Kidney (tissue), 14 donors: ENCODE data around the gene KCNG2. TPM values are rescaled to one million over a fixed set of nuclear protein-coding genes. Genes with fewer than 3 reads are reported as not detected.

Experiments
- DNase-seq, 5 donors: peaks; one replicate each; pipeline ENCODE4 v3.0.0-alpha.2; 2013 to 2020
- FAIRE-seq: peaks from 2 replicates; lab custom pipeline; 2012; peaks lifted over from hg19 to GRCh38; lab: Jason Lieb, UNC
- H3K27ac ChIP-seq, 2 donors: one replicate each; pipeline ENCODE4 v1.7.0; 2013; ENCODE audit warnings: low read depth in 2 of 2, low read length in 2 of 2, inconsistent platforms in 1 of 2
- H3K27me3 ChIP-seq: one replicate; pipeline ENCODE4 v1.7.1; 2013; ENCODE audit warnings: low read length, inconsistent platforms; ENCODE audit not compliant: control insufficient read depth, insufficient read depth
- H3K36me3 ChIP-seq, 3 donors: one replicate each; pipeline versions ENCODE4 v1.7.0 to v1.7.1; 2013; ENCODE audit warnings: low read length in 3 of 3, control low read depth in 1 of 3, inconsistent platforms in 1 of 3; ENCODE audit not compliant: insufficient read depth in 3 of 3, control insufficient read depth in 2 of 3
- H3K4me1 ChIP-seq, 3 donors: one replicate each; pipeline versions ENCODE4 v1.7.0 to v1.7.1; 2013; ENCODE audit warnings: low read length in 3 of 3, inconsistent platforms in 1 of 3, low read depth in 1 of 3; ENCODE audit not compliant: control insufficient read depth in 2 of 3, insufficient read depth in 2 of 3
- H3K4me3 ChIP-seq, 3 donors: one replicate each; pipeline versions ENCODE4 v1.7.0 to v1.8.1; 2013; ENCODE audit warnings: low read length in 3 of 3, control low read depth in 1 of 3, inconsistent platforms in 1 of 3
- H3K9ac ChIP-seq, 3 donors: one replicate each; pipeline versions ENCODE4 v1.7.0 to v1.7.1; 2013; ENCODE audit warnings: low read length in 3 of 3, control low read depth in 1 of 3, inconsistent platforms in 1 of 3
- H3K9me3 ChIP-seq, 3 donors: one replicate each; pipeline versions ENCODE4 v1.7.0 to v1.7.1; 2013; ENCODE audit warnings: low read length in 3 of 3, control low read depth in 1 of 3, inconsistent platforms in 1 of 3; ENCODE audit not compliant: control insufficient read depth in 2 of 3, insufficient read depth in 1 of 3
- CTCF ChIP-seq: IDR thresholded peaks from 3 replicates; pipeline ENCODE4 v1.5.1; 2012; ENCODE audit warnings: mild to moderate bottlenecking, moderate library complexity, borderline replicate concordance; ENCODE audit not compliant: insufficient read depth; ENCODE audit errors: extremely low read depth
- intact Hi-C: fragments of 100-400 bp; cut with DNase I; formaldehyde crosslinking; loops from one replicate; pipeline ENCODE4 v1.11.1; 2022
- polyA plus RNA-seq: library from polyadenylated mRNA; stranded (reverse); fragments of 350-450 nt; fragmentation: Illumina TruSeq; extraction: RNeasy Lipid Tissue Mini Kit (QIAGEN cat#74804); gene quantifications from one replicate; pipeline ENCODE4 v1.2.3, GENCODE V29; 2014; ENCODE audit warnings: low read depth, low replicate concordance; ENCODE audit not compliant: insufficient read depth
- total RNA-seq: library from RNA; stranded (reverse); fragmentation: NEBNext Ultra II Directional; extraction: Animal tissue kit (Norgen Biotek cat#: 25700); gene quantifications from one replicate; pipeline ENCODE4 v1.2.1, GENCODE V29; 2021
- donor health status: control.
- donor health status: control.
- donor health status: control.
- donor health status: control.
- donor health status: control.
- donor health status: DM: yes; HTN: yes; CAD: no.
- donor health status: Normal renal cell carcinoma (clear cell type).

Gene KCNG2
- total and polyA plus RNA-seq, 2 donors from 2014 or later, result 0.76 TPM; not detected in 1

GRCh38 chr18:79923896-79924585, 126.3 kb downstream of the KCNG2 start:
- DNase-seq (peak in 2 of 5 donors; percentile 24 to 28), FAIRE-seq (no peak)
- H3K27me3 ChIP-seq, result no peaks in the 10 kb centered on the region
- peaks cover 0 to 2% (median under 1%) of the 10 kb centered on the region in 3 donors for H3K9me3 ChIP-seq
- H3K27ac ChIP-seq, result peak overlapping the region in 1 of 2 donors; percentile 49
- peaks cover 0 to 11% (median 9%) of the 10 kb centered on the region in 3 donors for H3K4me1 ChIP-seq
- intact Hi-C loops, result no loop called here
- TF ChIP-seq CTCF, result no peak
- no peak overlapping the region for H3K9ac ChIP-seq
- peaks cover 0 to 7% (median 3%) of the 10 kb centered on the region in 3 donors for H3K36me3 ChIP-seq
- H3K4me3 ChIP-seq, result no peak overlapping the region

- H3K9ac ChIP-seq, result no peak overlapping the region
- peaks cover 3 to 14% (median 8%) of the 10 kb centered on the region in 3 donors for H3K36me3 ChIP-seq
- no peaks in the 10 kb centered on the region for H3K27me3 ChIP-seq
- peaks cover under 1 to 9% (median 5%) of the 10 kb centered on the region in 3 donors for H3K9me3 ChIP-seq
- FAIRE-seq, result no peak
- DNase-seq, result peak; percentile 58 to 75 (median 66)
- H3K4me3 ChIP-seq, result no peak overlapping the region
- peak; percentile 26 for TF ChIP-seq CTCF
- H3K27ac ChIP-seq, result peak overlapping the region; percentile 44 to 68
- peaks cover 0 to 11% (median 9%) of the 10 kb centered on the region in 3 donors for H3K4me1 ChIP-seq
- intact Hi-C loops, result no loop called here
Measured at GRCh38 chr18:79924814-79925731, 127.3 kb downstream of the KCNG2 start.

- peaks cover 0 to 13% (median 5%) of the 10 kb centered on the region in 3 donors for H3K9me3 ChIP-seq
- FAIRE-seq (no peak), DNase-seq (peak in 1 of 5 donors; percentile 50)
- peaks cover 0 to 11% (median 9%) of the 10 kb centered on the region in 3 donors for H3K4me1 ChIP-seq
- intact Hi-C loops, result no loop called here
- H3K4me3 ChIP-seq, result no peak overlapping the region
- peaks cover 3 to 17% (median 8%) of the 10 kb centered on the region in 3 donors for H3K36me3 ChIP-seq
- no peak for TF ChIP-seq CTCF
- H3K27ac ChIP-seq, result peak overlapping the region in 1 of 2 donors; percentile 24
- no peak overlapping the region for H3K9ac ChIP-seq
- no peaks in the 10 kb centered on the region for H3K27me3 ChIP-seq
Measured at GRCh38 chr18:79926306-79926705, 128.6 kb downstream of the KCNG2 start.
